Stimulated activated CD8-positive, alpha-beta memory T cell treated with anti-CD3 and anti-CD28 coated beads, Interleukin-12 subunit alpha, Interleukin-12 subunit beta, amount 100 ng/mL, for 24 hours (primary cell): ENCODE results near the gene RNF41.
"Not testable (repeated sequence)": the region's sequence is repeated elsewhere in the genome, so short reads cannot be mapped to it uniquely, and the experiment has no call there.

ENCODE experiments used
- DNase-seq: peaks from one replicate; pipeline ENCODE4 v3.0.0-alpha.2; 2020; ENCODE audit errors: extremely low read depth

The RNF41 gene

GRCh38 chr12:56212361-56212760 is 9.4 kb downstream of the RNF41 start:
- no peak for DNase-seq

- no peak for DNase-seq
Measured at GRCh38 chr12:56208006-56208405, 13.7 kb downstream of the RNF41 start.

- no peak for DNase-seq
Measured at GRCh38 chr12:56206452-56207166, 15.1 kb downstream of the RNF41 start.

GRCh38 chr12:56205445-56205844 is 16.3 kb downstream of the RNF41 start:
- no peak for DNase-seq

- no peak for DNase-seq
Measured at GRCh38 chr12:56204275-56204674, 17.4 kb downstream of the RNF41 start.

GRCh38 chr12:56202838-56203237 is 18.9 kb downstream of the RNF41 start:
- DNase-seq = no peak

- DNase-seq = no peak
Measured at GRCh38 chr12:56202366-56202765, 19.4 kb downstream of the RNF41 start.

GRCh38 chr12:56198836-56199235 is 22.9 kb downstream of the RNF41 start:
- no peak for DNase-seq

- DNase-seq = no peak
Measured at GRCh38 chr12:56197921-56198635, 23.6 kb downstream of the RNF41 start.

GRCh38 chr12:56196818-56197550 is 24.7 kb downstream of the RNF41 start:
- not testable (repeated sequence) for DNase-seq

- DNase-seq = no peak
Measured at GRCh38 chr12:56193025-56193578, 28.6 kb downstream of the RNF41 start.

GRCh38 chr12:56192582-56192981 is 29.1 kb downstream of the RNF41 start:
- no peak for DNase-seq

- DNase-seq = no peak
Measured at GRCh38 chr12:56190695-56191155, 31.0 kb downstream of the RNF41 start.

- peak; percentile 55 for DNase-seq
Measured at GRCh38 chr12:56189918-56190694, 31.6 kb downstream of the RNF41 start.

GRCh38 chr12:56189099-56189917 is 32.4 kb downstream of the RNF41 start, which contains the start of gene SMARCC2:
Gene SMARCC2 (minus strand): TSS chr12:56189483. CDS start chr12:56189461, 22 bp downstream.
- peak; percentile 71 for DNase-seq

- no peak for DNase-seq
Measured at GRCh38 chr12:56188778-56189098, 33.0 kb downstream of the RNF41 start.

GRCh38 chr12:56188131-56188777 is 33.5 kb downstream of the RNF41 start:
- no peak for DNase-seq

- no peak for DNase-seq
Measured at GRCh38 chr12:56186957-56187356, 34.8 kb downstream of the RNF41 start.

- DNase-seq = no peak
Measured at GRCh38 chr12:56178347-56178746, 43.4 kb downstream of the RNF41 start.

GRCh38 chr12:56172839-56173238 is 48.9 kb downstream of the RNF41 start:
- no peak for DNase-seq
